MG63 (cell line): Measurements from ENCODE around the gene RBSN. TPM values are rescaled to one million over a fixed set of nuclear protein-coding genes. Genes with fewer than 3 reads are reported as not detected.
"Not testable (repeated sequence)": the region's sequence is repeated elsewhere in the genome, so short reads cannot be mapped to it uniquely, and the experiment has no call there.

Source experiments
- DNase-seq: peaks from one replicate; pipeline ENCODE4 v3.0.0-alpha.2; 2020
- H3K27me3 ChIP-seq: fragments of 250-450 bp; sonication (Bioruptor Pico); 2 replicates; pipeline ENCODE4 v1.5.1; 2020; ENCODE audit warnings: mild to moderate bottlenecking, moderate library complexity
- H3K36me3 ChIP-seq: fragments of 250-450 bp; sonication (Bioruptor Pico); 2 replicates; pipeline ENCODE4 v1.5.1; 2020; ENCODE audit warnings: mild to moderate bottlenecking, moderate library complexity
- H3K4me3 ChIP-seq: fragments of 250-450 bp; sonication (Bioruptor Pico); 2 replicates; pipeline ENCODE4 v1.5.1; 2020; ENCODE audit warnings: mild to moderate bottlenecking, moderate library complexity
- H3K9me3 ChIP-seq: fragments of 250-450 bp; sonication (Bioruptor Pico); 2 replicates; pipeline ENCODE4 v1.5.1; 2020; ENCODE audit warnings: mild to moderate bottlenecking, moderate library complexity
- total RNA-seq: library from RNA; depleted of rRNA; stranded (reverse); fragments of >200 nt; shearing (Covaris generic); gene quantifications from 2 replicates; pipeline ENCODE4 v1.2.3, GENCODE V29; 2014; ENCODE audit warnings: low replicate concordance; rRNA removed

Gene RBSN
- total RNA-seq, result 10.4 and 13.3 TPM in 2 replicates

GRCh38 chr3:15098503-15099363 is at the start of gene RBSN:
Gene RBSN, minus strand, starts transcription at chr3:15099148. Its CDS starts 3,028 bp downstream, at chr3:15096120.
- DNase-seq, result peak; percentile 92
- H3K27me3 ChIP-seq, result no peaks in the 10 kb centered on the region
- H3K36me3 ChIP-seq, result peaks cover 12% of the 10 kb centered on the region
- H3K9me3 ChIP-seq, result no peaks in the 10 kb centered on the region
- H3K4me3 ChIP-seq, result peak within 1 kb of the TSS; percentile 94

GRCh38 chr3:15148614-15149013 is 49.7 kb upstream of the RBSN start:
- DNase-seq, result peak; percentile 17
- H3K27me3 ChIP-seq, result peaks cover 5% of the 10 kb centered on the region; the same call in 1 of the 2 replicates
- H3K4me3 ChIP-seq, result no peak overlapping the region
- H3K36me3 ChIP-seq, result no peaks in the 10 kb centered on the region
- H3K9me3 ChIP-seq, result no peaks in the 10 kb centered on the region

- H3K36me3 ChIP-seq, H3K27me3 ChIP-seq, H3K9me3 ChIP-seq, DNase-seq, H3K4me3 ChIP-seq: not testable (repeated sequence)
Measured at GRCh38 chr3:15136885-15137284, 37.9 kb upstream of the RBSN start.

- H3K27me3 ChIP-seq, H3K4me3 ChIP-seq, H3K36me3 ChIP-seq, H3K9me3 ChIP-seq, DNase-seq: not testable (repeated sequence)
Measured at GRCh38 chr3:15134968-15135367, 36.0 kb upstream of the RBSN start.

GRCh38 chr3:15128403-15128802 is 29.5 kb upstream of the RBSN start:
- not testable (repeated sequence) for H3K9me3 ChIP-seq, H3K4me3 ChIP-seq, H3K36me3 ChIP-seq, DNase-seq, H3K27me3 ChIP-seq

GRCh38 chr3:15126975-15127374 is 28.0 kb upstream of the RBSN start:
- H3K4me3 ChIP-seq, DNase-seq, H3K36me3 ChIP-seq, H3K27me3 ChIP-seq, H3K9me3 ChIP-seq: not testable (repeated sequence)

GRCh38 chr3:15122398-15122797 is 23.4 kb upstream of the RBSN start:
- DNase-seq, result no peak
- Histone ChIP-seq H3K27me3 (no peaks in the 10 kb centered on the region), H3K4me3 (no peak overlapping the region), H3K9me3 (no peaks in the 10 kb centered on the region), H3K36me3 (no peaks in the 10 kb centered on the region)

DNA sequence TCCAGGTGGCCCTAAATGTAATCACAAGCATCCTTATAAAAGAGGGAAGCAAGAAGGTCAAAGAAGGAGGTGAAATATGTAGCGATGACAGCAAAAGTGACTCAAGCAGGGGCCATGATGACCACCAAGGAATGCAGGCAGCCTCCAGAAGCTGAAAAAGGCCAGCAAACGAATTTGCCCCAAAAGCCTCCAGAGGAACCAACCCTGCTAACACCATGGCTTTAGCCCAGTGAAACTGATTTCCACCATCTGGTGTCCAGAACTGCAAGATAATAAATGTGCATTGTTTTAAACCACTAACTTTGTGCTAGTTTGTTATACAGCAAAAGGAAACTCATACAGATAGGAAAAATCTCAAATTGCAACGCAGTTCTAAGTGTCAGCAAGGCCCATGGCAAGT is 23.0 kb upstream of the RBSN start:
- no peak for DNase-seq
- Histone ChIP-seq H3K4me3 (no peak overlapping the region), H3K36me3 (no peaks in the 10 kb centered on the region), H3K27me3 (no peaks in the 10 kb centered on the region), H3K9me3 (no peaks in the 10 kb centered on the region)

DNA sequence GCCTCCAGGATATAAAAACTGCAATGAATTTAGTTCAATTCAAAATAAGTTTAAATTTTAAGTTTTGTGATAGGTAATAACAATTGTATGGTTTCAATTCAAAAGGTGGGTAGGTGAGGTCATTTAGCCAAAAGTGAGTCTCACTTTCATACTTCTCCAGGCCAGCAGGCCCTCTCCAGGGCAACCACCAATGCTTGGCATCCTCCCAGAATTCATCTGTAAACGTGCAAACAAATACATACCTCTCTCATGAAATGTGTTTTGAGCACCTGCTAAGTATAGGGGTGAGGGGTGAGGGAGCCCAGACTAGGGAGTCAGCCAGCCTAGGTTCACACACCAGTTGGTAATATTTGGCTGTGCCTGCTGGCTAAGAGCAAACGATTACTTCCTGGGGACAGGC is 22.0 kb upstream of the RBSN start:
- no peaks in the 10 kb centered on the region for H3K27me3 ChIP-seq
- H3K36me3 ChIP-seq, result no peaks in the 10 kb centered on the region
- H3K4me3 ChIP-seq, result no peak overlapping the region
- no peaks in the 10 kb centered on the region for H3K9me3 ChIP-seq
- DNase-seq, result no peak

GRCh38 chr3:15117011-15117410 is 18.1 kb upstream of the RBSN start:
- no peak overlapping the region for H3K4me3 ChIP-seq
- no peaks in the 10 kb centered on the region for H3K27me3 ChIP-seq
- H3K36me3 ChIP-seq, result no peaks in the 10 kb centered on the region
- no peak for DNase-seq
- no peaks in the 10 kb centered on the region for H3K9me3 ChIP-seq

- H3K9me3 ChIP-seq, result no peaks in the 10 kb centered on the region
Measured at GRCh38 chr3:15116032-15116669, 17.2 kb upstream of the RBSN start.

GRCh38 chr3:15114466-15115358 is 15.8 kb upstream of the RBSN start:
- Histone ChIP-seq H3K36me3 (no peaks in the 10 kb centered on the region), H3K9me3 (no peaks in the 10 kb centered on the region), H3K4me3 (no peak overlapping the region), H3K27me3 (no peaks in the 10 kb centered on the region)
- DNase-seq, result no peak

More at GRCh38 chr3:15116032-15116669, 17.2 kb upstream of the RBSN start:
- Histone ChIP-seq H3K36me3 (no peaks in the 10 kb centered on the region), H3K27me3 (no peaks in the 10 kb centered on the region), H3K4me3 (no peak overlapping the region)
- DNase-seq, result no peak

DNA sequence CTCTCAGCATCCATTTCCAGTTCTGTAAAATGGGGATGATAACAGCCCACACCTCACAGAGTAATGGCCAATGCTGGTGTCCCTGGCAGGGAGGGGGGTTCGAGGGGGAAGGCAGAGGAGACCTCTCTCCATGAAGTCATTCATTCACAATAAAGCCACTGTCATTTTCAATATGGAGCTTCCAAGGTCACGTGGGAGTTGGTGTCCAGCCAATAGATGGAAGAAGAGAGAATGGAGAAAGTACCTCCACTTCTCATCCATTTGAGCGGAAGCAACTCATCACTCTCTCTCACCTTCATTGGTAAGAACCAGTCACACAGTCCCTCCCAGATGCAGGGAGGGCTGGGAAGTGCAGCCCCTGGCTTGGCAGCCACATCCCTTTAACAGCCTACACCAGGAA is 14.9 kb upstream of the RBSN start:
- Histone ChIP-seq H3K36me3 (no peaks in the 10 kb centered on the region), H3K27me3 (no peaks in the 10 kb centered on the region), H3K9me3 (no peaks in the 10 kb centered on the region), H3K4me3 (no peak overlapping the region)
- DNase-seq, result no peak

DNA sequence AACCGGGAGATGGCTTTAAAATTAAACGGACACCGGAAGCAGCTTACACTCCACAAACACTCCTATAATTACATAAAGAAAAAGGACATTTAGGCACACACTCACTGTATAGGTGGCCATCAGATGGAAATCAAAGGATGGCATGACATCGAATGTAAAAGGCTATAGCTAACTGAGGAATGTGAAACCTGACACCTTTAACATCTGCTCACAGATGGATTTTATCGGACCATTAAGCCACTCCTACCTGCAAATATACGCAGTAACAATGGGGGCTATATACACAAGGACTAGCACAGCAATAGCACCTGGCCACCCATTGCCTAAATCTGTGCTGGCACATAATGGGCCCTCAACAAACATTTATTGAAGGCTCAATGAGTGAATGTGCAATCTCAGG is 14.5 kb upstream of the RBSN start:
- no peak for DNase-seq
- no peaks in the 10 kb centered on the region for H3K9me3 ChIP-seq
- H3K27me3 ChIP-seq, result no peaks in the 10 kb centered on the region
- no peaks in the 10 kb centered on the region for H3K36me3 ChIP-seq
- no peak overlapping the region for H3K4me3 ChIP-seq

DNA sequence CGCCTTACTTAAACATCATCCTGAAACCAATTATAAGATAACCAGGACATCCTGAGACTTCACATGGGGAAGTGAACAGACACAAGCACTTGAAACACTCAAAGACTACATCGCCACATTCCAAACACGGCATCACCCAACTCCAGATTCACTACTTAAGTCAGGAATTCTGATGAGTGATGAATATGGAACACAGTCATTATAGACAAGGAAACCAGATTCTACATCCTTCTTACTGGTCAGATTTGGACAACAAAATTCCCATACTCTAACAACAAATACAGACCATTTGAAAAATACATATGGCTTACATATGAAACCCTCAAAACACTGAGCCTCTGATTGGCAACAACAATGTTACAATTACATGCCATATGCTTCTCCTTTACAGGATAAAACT is 13.1 kb upstream of the RBSN start:
- Histone ChIP-seq H3K4me3 (no peak overlapping the region), H3K36me3 (no peaks in the 10 kb centered on the region), H3K27me3 (no peaks in the 10 kb centered on the region), H3K9me3 (no peaks in the 10 kb centered on the region)
- no peak for DNase-seq

- Histone ChIP-seq H3K9me3 (no peaks in the 10 kb centered on the region), H3K36me3 (no peaks in the 10 kb centered on the region), H3K4me3 (no peak overlapping the region), H3K27me3 (no peaks in the 10 kb centered on the region)
- no peak for DNase-seq
Measured at GRCh38 chr3:15110206-15110605, 11.3 kb upstream of the RBSN start.

- Histone ChIP-seq H3K36me3 (no peaks in the 10 kb centered on the region), H3K27me3 (no peaks in the 10 kb centered on the region), H3K4me3 (no peak overlapping the region), H3K9me3 (no peaks in the 10 kb centered on the region)
- DNase-seq, result no peak
Measured at GRCh38 chr3:15108869-15109268, 9.9 kb upstream of the RBSN start.
